Stomach (tissue), 4 donors: ENCODE data around the gene SIX5.
A peak's percentile ranks its signal among the peaks of the same experiment; 100 is the strongest.

Experiments used
- EP300 ChIP-seq: sonication (generic); formaldehyde crosslinking; IDR thresholded peaks from one replicate; pipeline ENCODE4 v1.6.1; 2017; ENCODE audit warnings: antibody characterized with exemption
- POLR2A ChIP-seq, 4 donors: fragments of 450-650 bp; IDR thresholded peaks; one replicate each; pipeline ENCODE4 v1.6.1; 2016; ENCODE audit warnings: antibody characterized with exemption in 4 of 4, control low read depth in 2 of 4, mild to moderate bottlenecking in 1 of 4, moderate library complexity in 1 of 4
- POLR2AphosphoS5 ChIP-seq, 3 donors: sonication (generic); formaldehyde crosslinking; IDR thresholded peaks; one replicate each; pipeline ENCODE4 v1.6.1; 2016; ENCODE audit warnings: antibody characterized with exemption in 3 of 3
- TF ChIP-seq, protein P1 (sequence below), 7 experiments: fragments of 450-650 bp in 4 of 7; fragments of 200-600 bp in 3 of 7; sonication (generic) in 3 of 7; IDR thresholded peaks; one replicate each; pipeline ENCODE4 v1.5.1; 2016 to 2019; ENCODE audit warnings: antibody characterized with exemption in 7 of 7, control low read depth in 2 of 7, mild to moderate bottlenecking in 1 of 7

DNA sequence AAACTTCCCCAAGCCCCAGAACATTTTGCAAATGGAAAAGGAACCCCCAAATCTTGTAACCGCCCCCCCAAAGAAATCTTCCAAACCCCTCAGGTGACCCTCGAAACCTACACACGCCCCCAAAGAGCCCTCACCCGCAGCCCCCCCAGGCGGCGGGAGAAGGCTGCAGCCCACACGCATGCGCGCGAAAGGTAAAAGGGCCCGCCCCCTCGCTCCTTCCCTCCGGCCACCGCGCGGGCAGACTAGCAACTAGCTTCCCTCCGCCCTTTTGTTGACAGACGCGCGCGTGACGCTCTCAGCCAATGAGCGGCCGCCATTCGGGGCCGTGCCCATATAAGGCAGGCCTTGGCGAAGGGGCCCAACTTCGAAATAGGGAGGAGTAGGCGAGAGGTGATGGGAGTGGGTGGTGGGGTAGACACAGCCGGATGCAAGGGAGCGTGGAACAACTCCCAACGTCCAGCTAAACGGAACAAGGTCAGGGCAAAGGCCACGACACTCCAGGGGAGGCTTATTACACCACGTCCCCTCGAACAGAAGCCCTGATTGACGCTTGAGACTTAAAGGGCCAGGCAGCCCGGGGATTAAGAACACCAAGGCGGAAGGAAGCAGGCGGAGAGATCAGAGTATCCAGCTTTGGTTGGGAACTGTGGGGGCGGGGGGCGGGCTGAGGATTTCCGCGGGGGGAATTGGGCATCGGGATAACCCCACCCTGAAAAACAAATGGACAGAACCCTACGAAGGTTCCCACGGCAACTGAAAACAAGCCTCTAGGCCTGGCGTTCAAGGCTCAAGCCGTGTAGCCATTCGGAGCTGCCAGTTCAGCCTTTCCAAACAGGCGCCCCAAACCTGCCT lies 51.7 kb downstream of the SIX5 start:
- TF ChIP-seq, protein P1, sequence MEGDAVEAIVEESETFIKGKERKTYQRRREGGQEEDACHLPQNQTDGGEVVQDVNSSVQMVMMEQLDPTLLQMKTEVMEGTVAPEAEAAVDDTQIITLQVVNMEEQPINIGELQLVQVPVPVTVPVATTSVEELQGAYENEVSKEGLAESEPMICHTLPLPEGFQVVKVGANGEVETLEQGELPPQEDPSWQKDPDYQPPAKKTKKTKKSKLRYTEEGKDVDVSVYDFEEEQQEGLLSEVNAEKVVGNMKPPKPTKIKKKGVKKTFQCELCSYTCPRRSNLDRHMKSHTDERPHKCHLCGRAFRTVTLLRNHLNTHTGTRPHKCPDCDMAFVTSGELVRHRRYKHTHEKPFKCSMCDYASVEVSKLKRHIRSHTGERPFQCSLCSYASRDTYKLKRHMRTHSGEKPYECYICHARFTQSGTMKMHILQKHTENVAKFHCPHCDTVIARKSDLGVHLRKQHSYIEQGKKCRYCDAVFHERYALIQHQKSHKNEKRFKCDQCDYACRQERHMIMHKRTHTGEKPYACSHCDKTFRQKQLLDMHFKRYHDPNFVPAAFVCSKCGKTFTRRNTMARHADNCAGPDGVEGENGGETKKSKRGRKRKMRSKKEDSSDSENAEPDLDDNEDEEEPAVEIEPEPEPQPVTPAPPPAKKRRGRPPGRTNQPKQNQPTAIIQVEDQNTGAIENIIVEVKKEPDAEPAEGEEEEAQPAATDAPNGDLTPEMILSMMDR (IDR thresholded peaks at IDR 0.05) = peak in 1 of 7 experiments; percentile 40
- peak; percentile 65 for TF ChIP-seq EP300
- TF ChIP-seq POLR2A (IDR thresholded peaks at IDR 0.05) = peak in 2 of 4 donors; percentile 21 to 75
- peak; percentile 66 to 95 (median 88) for TF ChIP-seq POLR2AphosphoS5 (IDR thresholded peaks at IDR 0.05)
